COLO668 (cell line): Measurements from ENCODE around the gene ELP4.

Source experiments
- DNase-seq: peaks from one replicate; lab custom pipeline; 2025; ENCODE audit not compliant: unreplicated experiment; lab: John Stamatoyannopoulos, UW

ELP4 gene

DNA sequence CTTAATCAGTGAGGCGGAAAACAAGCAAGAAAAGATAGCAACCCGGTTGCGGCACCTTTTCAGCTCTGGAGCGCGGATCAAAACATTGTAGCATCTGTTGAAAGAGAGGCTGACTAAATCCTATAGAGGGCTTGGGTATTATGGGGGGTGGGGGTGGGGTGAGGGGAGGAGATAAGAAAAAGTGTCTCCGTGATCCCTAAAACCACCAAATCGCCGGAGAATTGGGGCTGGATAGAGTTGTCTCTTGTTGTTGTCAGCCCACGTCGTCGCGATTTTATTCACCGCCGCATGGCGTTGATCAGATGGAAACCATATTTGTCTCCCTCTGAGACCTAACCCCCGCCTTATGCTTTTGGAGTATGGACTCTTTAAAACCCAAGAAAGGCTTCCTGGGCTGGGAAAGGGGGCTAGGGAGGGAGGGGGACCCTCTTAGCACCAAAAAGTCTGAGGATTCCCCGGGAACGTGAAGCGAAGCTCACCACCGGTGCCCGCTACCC is 288.5 kb downstream of the ELP4 start:
- DNase-seq = no peak

DNA sequence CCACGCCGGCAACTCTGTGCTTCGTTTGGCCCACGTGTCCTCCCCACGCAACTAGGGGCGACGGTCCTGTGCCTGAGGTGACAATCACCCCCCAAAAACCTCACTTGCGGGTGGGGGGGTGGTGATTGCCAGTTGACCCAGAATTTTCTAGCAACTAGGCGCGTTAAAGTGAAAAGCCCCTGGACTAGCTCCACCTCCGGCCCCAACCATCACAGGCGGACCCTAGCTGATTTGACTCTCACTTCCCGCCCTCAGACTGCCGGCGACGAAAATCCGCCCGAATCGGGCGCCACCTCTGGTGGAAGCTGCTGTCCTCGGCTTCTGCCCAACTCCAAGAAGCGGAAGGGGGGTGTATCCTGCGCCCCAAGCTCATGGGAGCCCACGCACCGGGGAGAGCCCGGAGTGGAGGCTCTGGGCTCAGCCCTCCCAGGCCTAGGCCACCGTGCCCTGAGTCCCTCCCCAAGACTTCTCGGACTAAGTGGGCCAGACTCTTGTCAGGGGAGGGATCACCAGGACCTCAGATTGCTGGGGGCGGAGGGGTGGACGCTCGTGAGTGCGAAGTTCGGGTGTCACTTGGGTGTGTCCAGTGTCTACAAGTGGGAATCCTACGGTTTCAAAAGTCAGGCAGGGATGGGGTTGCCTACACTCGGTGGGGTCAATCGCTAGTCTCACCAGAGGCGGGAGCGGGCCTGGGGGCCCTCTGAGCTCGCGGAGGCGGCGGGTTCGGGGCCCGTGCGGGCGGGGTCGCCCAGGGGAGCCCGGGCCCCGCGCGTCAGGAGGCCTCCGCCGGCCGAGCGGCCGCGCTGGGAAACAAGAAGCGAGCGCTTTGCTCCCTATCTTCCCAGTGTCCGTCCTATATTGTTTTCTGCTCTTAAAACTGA is 289.2 kb downstream of the ELP4 start:
- DNase-seq = no peak

DNA sequence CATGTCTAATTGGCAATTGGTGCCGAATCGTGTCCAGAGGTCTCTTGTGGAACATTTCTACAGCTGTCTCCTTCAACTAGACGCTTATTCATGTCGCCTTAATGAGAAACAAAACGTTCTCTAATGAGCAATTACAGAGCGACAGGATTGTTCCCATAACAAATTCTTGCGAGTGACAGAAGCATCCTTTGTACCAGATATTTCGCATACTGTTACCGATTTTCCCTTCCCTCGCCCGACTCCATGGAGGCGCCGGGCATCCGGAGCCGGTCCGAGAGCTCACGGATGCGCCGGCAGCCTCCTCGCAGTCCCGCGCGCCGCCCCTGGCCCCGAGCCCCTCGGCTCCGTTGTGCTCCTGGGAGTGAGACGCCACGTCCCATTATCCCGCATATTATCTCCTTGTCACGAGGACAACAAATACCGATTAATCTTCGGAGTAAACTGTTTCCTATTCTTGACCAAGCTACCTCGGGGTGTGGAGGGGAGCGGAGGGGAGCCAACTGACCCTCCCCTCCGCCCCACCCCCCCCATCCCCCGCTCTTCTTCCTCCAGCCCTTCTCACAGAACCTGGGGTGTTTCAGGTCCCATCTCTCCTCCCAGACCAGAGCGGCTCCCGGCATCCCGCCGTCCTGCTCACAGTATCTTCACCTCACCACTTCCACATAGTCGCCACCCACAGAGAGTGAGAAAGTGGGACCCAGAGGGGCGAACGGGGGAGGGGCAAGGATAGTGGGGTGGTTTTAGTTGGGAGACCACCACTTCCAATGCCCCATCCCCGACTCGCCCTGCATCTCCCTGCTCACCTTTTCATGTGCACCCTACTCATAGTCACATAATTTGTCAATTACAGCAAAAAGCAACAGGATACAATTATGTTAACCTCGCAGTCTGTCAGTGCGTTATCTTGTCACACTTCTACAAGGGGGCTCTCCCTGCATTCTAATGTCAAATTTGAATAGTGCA is 290.1 kb downstream of the ELP4 start:
- no peak for DNase-seq

DNA sequence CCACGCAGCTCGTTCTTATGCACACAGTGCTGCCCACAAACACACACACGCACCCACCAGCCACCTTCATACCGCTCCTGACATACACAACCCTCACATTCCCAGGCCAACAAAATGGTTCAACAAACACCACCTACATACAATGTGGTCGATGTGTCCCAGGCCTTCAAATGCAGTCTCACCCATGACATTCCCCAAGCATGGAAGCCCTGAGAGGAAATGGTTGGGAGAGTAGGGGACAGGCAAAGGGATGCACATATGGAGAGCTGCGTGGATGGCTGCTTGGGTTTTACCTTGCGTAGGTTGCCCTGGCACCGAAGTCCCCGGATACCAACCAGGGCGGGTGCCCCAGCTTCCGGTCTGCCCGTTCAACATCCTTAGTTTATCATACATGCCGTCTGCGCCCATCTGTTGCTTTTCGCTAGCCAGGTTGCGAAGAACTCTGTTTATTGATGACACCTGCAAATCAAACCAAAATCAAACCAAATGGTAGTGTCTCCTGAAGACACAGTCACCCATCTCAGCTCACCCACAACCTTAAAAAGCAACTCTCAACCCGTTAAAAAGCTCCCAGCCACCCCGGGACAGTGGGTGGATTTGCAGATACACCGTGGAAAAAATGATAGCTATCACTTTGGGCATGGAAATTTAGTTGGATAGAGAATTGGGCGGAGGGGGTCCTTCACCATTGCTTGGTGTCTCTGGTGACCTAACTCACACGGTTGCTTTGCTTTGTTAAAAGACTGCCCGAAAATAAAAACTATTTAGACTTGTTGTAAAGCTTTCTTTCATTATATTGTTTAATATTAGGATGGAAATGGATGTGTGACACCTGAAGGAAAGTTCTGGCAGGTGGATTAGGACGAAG is 291.1 kb downstream of the ELP4 start:
- no peak for DNase-seq

DNA sequence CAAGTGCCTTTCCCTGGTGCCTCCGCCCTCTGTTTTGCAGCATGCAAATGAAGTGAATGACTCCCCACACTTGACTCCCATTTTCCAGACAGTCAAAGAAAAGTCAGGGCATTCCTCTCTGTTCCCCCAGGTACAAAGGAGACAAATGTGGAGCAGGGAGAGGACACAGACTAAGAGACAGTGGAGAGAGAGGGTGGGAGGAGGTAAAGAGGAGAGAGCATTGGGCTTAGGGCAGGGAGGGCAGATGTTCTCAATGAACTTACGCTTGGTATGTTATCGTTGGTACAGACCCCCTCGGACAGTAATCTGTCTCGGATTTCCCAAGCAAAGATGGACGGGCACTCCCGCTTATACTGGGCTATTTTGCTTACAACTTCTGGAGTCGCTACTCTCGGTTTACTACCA is 291.7 kb downstream of the ELP4 start:
- no peak for DNase-seq

DNA sequence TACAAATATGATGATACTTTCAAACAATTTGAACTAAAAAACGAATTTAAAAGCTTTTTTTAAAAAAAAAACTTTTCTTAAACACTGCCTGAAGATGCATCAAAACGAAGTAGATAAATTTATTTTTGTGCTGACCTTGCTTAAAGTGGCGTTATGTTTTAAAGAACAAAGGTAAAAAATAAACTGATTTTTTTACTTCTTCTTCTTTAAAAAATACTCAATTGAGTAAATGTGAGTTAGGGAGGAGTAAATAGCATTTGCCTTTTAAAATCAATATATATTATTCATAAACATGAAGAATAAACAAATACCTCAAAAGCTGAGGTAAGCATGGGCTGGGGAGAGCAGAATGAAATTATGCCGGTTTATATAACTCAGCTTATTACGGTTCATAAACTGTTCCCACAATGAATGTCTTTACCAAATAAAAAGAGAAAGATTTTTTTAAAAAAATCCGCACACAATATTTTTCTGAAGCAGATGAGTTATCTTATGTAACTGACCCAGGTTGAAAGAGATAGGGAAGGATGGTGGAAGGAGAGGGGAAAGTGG is 292.5 kb downstream of the ELP4 start:
- no peak for DNase-seq

DNA sequence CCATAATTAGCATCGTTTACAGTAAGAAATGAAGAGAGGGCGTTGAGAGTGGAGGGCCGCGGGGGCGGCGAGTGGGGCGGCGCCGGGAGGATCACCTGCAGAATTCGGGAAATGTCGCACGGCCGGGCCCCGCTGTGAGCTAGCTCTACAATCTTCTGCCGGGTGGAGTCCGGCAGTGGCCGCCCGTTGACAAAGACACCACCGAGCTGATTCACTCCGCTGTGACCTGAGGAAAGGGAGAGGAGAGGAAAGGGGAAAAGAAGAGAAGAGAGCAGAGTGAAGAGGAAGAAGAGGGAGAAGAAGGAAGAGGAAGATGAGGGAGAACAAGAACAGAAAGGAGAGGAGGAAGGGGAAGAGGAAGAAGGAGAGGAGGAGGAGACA is 293.0 kb downstream of the ELP4 start:
- no peak for DNase-seq

DNA sequence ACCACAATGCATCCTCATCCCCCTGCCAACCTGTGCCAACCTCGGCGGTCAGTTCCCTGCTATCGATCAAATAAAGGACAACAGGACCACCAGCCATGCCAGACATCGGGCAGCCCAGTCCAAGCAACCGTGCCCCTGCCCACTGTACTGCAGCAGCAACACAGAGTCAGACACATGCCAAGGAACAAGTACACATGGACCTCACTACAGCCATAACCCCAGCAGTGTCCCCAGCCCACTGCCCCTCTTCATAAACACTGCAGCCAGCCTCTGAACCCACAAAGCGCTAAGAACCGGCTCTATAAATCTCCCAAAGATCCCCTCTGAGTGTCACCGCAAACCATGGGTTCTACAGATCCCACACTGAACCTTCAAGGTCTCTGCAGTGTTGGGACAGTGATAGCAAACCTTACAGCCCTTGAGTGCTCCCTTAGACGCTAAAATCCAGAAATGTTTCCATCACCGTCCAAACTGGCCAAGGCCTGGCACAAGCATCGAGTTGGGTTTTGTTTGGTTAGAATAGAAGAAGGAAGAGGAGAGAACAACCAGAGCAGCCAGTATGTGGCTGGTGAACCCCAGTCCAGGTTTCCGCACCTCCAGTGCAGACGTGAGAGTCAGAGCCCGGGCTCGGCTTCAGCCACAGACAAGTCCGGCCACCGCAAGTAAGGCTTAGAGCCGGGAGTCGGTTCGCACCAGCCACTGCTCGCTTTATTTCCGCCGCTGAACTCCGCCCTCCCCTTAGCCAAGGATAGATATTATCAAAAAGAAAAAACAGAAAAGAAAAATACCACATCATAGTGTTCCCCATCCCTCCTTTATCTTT is 293.6 kb downstream of the ELP4 start:
- DNase-seq = no peak

DNA sequence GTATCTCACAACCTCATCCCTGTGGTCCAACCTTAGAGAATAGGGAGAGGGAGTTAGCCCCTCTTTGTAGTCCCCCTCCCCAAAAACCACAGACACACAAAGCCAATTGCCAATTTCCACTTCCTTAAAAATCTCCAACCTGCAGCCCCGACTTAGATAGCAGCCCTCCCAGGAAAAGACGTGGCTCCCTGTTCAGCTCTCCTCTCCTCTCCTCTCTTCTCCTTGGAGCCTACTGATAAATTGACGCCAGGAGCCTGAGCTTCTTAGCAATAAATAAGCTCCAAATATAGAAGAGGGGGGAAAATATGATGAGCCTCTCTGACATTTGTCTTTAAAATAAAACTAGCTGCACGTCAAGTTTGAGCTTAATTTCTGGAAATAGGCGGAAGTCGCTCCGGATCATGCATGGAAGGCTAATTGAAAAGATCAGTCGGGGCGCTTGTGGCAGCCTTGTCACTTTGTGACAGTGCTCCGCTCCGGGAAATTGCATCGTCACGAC is 294.3 kb downstream of the ELP4 start:
- DNase-seq = no peak

DNA sequence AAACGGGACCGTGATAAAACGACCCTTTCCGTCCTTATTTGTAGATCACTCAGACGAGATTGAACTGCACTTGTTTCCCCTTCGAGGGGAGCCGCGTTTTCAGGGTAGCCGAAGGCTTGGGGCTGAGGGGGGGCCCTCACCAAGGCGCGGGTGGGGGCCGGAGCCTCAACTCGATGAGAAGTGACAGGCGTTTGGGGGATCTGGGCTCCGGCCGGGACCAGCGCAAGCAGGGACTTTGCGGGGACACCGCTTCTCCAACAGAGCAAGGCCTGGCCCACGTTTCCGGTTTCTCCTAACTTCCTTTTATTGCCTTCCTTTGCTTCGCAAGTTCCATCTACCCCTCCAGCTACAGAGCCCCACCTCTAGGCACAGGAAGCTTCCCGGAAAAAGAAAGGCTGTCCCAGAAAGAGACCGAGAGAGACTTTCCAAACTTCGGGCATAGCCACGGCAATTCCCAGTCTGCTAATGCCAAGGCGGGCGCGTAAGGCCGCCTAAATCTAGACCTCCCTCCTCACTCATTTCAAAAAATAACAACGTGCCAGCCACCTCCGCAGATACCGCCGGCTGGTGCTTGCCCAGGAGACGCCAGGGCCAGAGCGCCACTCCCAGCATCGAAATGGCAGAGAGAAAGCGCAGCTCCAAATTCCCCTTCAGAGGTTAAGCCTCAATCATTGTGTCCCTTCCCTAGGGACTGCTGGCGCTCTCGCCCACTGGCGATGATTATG is 294.9 kb downstream of the ELP4 start:
- DNase-seq = no peak

DNA sequence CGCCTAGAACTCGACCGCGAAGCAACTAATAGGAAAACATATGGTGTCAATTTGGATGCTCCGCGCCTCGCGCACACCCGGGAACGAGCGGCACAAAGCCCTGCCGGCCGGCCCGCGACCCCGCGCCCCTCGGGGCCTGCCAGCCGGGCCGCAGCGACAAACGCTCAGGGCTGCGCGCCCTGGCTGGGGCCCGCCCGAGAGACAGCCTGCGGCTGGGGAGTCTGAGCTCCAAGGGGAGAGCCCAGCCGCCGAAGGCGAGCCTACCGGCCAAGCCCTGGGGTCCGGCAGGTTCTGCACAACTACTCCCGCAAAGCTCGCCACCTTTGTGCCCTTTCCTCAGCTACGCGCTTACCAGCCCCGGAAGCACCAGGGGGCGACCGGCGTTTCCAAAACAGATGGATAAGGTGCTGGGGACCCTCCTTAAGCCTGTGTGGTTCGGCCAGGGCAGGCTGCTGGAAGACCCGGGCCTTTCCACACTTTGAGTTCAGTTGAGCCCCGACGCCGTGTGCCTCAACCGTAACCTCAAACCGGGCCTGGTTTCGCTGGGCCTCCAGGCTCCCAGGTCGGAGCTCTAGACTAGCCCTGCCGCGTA is 295.6 kb downstream of the ELP4 start:
- DNase-seq = no peak

DNA sequence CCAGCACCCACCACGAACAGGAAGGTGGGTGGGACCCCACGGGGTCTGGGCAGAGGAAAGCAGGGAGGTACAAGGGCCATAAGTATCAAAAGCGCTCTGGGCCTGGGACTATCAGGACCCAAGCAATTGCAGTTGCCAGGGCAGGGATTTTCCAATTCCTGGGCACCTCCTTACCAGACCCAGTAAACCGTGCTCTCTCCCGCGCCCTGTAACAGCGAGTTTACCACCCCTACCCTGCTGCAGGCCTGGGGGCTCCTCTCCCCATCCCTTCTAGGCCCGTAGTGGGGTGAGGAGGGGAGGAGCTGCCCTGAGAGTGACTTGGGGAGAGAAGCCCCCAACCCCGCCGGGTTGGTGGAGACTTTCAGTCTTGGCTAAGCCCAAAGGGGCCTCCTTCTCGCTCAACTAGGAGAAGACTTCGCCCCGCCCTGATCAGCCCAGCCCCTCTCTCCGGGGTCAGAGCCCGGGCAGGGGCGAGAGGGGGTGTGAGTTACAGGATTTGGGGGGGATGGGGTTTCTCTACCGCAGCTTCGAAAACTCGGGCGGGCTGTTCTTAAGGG is 296.1 kb downstream of the ELP4 start:
- DNase-seq = no peak

DNA sequence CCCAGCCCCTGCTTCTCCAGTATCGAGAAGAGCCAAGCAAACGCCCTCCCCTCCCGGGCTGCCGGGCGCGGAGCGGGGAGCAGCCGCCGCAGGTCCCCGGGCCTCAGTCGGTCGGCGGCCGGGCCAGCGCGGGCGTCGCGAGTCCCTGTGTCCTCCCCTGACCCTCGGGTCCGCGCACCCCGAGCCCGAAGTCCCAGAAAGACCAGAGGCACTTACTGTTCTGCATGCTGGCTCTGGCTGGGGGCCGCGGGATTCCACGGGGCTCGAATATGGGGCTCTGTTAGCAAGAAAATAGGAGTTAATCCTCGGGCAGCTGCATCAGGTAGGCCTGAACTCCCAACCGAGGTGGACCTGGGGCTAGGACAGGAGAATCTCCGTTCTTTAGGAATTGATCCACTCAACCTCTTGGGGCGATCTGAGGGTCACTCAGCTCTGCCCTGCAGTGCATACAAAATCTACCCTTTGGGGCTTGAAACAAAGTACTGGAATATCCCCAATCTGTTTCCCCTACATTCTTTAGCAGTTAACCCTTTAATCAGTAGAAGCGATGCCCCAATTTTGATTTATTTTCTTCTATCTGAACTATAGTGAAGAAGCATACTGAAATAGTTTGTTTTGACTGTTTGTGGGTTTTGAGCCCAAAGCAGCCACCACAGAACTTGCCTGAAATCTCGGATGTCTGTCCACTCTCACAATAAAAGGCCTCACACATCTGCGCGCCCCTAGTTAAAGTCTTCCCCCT is 296.8 kb downstream of the ELP4 start:
- DNase-seq = no peak

DNA sequence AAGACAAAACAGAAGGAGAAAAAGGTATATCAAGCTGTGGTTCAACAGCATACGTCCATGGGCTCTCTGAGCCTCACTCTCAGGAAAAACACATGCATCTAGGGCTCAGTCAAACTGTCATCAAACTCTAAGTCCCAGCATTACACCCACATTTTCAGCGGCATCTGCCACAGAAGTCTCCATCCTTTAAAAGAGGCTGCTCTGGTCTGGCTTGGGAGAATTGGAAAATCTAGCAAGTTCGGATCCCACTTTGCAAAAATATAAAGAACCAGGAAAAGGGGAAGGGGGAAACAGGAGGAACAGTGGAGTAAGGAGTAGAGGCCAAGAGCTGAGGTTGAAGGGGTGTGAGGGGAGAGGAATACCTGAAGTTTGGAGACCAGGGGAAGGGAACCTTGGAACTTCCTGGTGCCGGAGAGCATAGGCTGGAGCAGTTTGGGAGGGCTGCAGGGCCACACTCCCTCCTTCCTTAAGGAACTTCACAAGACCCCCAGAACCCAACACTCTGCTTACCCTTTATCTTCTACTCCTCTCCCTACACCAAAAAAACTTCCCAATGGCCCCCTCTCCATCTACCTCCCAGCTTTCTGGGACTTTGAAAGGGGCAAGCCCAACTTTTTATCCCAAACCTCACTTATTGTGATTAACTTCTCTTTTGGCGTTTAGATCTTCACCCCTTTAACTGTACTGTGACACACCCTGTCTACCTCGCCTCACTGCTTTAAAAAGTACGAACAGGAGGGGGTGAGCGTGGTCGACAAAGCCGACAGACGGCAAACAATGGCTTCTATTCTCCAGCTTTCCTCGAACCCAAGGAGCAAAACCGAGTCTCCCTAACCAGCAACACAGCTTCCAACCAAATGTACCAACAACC is 297.6 kb downstream of the ELP4 start:
- DNase-seq = no peak

DNA sequence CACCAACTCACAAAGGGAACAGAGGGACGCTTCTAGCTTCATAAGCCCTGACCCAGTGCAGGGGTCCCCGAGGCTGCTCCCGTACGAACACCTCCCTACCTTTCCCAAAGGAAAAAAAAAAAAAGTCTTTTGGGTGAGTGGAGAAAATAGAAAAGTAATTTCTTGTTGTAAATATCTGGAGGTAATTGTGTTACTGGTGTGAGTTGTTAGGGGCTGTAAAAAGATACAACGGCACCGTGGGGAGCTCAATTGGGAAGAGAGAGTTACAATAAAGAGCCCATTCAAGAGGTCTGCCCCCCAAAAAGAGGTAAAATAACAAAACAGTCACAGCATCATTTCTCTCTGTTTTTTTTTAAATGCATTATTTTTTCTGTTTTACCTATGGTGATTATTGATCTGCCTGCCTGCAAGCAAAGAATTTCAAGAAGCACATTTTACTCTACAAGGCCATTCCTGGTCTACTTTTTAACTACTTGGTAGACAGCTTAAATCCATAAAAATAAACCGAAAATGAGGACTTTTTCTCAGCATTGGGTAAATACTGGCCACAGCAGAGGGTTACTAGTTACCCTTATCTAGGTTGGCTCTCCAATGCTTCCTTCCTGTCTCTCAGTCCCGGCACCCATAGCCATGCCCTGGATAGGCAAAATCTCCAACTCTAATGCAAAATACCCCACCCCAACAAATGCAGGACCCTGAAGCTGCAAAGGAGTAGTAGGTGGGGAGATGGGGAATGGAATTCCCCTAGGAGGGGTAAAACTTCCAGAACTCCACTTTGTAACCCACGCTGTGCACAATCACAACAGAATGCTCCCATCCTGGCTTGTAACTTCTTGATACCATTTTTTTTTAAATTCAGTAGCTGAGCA is 298.5 kb downstream of the ELP4 start:
- no peak for DNase-seq
